DMS 273 treated with DMSO at 0.1 percent for 48 hours (cell line): ENCODE measurements around the gene C7.
"Not testable (repeated sequence)": the region's sequence is repeated elsewhere in the genome, so short reads cannot be mapped to it uniquely, and the experiment has no call there.

Experiments
- DNase-seq: peaks from one replicate; lab custom pipeline; 2025; lab: John Stamatoyannopoulos, UW

The C7 gene

DNA sequence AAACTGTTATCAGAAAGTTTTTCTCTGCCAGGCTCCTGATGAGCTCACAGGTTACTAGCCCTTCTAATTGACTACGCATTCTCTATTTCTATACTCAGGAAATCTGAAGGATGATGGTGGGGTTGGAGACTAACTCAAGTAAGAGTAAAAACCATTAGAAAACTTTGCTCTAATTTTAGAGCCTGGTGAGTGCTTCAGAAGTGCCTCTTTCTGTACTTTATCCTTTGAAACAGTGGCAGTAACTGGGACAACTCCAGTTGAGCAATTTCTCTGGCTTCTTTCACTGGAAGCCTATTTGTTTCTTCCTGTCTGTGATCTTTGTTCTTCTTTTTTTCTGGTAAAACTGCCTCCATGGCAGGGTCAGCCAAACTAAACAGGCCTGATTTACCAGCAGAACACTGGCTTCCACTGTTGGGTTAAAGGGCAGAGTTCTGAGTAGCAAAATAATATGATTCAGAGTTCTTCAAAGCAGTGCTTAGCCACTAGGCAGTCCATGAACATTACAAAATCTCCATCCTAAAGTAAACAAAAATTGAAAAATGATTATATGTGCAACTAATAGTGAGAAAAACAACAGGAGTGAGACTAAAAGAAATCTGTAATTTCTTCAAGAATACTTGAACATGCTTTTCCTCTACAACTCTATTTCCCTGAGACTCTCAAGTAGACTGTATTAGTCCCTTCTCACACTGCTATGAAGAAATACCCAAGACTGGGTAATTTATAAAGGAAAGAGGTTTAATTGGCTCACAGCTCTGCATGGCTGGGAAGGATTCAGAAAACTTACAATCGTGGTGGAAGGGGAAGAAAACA, 82.1 kb downstream of the C7 start:
- no peak for DNase-seq

DNA sequence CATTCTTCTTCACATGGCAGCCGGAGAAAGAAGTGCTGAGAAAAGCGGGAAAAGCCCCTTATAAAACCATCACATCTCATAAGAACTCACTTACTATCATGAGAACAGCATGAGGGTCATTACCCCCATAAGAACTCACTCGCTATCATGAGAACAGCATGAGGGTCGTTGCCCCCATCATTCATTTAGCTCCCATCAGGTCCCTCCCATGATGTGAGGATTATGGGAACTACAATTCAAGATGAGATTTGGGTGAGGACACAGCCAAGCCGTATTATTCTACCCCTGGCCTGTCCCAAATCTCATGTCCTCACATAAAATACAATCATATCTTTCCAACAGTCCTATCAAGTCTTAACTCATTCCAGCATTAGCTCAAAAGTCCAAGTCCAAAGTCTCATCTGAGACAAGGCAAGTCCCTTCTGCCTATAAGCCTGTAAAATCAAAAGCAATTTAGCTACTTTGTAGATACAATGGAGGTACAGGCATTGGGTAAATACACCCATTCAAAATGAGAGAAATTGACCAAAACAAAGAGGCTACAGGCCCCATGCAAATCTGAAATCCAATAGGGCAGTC, 82.8 kb downstream of the C7 start:
- no peak for DNase-seq

DNA sequence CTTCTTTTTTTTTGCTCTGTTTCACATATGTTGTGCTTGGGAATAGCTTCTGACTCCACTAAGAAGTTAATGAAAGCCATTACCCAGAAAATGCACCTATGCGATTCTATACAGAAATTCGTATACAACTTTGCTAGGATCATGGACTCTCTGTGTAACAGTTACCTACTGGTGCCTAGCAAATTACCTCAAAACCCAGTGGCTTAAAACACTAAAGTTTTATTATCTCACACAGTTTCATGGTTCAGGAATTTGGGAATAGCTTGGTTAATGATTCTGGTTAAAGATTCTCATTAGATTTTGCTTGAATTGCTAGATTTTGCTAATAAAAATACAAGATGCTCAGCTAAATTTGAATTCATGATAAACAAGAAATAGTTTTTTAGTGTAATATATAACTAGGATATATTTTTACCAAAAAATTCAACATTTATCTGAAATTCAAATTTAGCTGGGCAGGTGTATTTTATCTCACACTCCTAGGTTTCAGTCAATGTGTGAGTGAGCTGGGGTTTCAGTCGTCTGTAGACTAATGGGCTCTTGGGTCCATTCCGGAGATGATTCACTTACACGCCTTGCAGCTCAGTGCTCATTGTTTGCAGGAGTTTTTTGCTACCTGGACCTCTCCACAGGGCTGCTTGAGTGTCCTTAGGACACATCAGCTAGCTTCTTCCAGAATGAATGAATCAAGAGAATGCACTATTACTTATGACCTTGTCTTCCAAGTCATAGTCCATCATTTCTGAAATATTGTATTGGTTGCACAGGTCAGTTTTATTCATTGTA, 86.7 kb downstream of the C7 start:
- DNase-seq: no peak

DNA sequence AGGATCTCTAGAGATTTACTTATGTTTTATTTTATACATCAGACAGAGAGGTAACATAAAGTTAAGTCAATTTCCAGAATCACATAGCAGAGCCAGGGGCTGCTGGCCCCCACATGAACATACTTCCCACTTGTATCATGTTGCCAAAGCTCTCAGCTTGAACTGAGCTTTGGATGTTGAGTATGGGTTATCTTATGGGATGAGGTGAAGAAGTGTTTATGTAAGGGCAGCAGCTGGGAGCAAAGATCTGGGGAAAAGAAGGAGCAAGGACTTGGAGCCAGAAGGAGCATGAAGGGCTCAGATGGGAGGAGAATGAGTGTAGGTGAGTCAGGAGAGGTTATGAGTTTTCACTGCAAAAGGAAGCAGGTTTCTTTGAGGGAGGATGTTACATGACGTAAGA, 89.8 kb downstream of the C7 start:
- DNase-seq: no peak

DNA sequence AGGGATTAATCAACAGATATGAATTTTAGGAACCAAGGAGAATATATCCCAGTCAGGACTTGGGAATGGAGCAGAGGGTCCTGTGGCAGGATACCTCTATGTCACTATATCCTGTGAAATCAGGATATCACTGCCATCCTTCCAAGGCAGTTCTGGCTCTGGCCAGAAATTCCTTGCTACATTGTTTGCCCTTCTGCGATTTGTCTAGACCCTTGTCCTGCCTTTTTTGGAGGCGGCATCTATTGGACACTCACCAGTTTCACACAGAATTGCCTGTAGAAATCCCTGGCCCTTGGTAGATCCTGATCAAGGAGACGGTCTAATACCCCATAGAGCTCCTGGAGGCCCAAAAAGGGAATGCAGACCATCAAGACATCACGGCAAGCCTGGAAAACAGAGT, 90.7 kb downstream of the C7 start:
- DNase-seq: no peak

DNA sequence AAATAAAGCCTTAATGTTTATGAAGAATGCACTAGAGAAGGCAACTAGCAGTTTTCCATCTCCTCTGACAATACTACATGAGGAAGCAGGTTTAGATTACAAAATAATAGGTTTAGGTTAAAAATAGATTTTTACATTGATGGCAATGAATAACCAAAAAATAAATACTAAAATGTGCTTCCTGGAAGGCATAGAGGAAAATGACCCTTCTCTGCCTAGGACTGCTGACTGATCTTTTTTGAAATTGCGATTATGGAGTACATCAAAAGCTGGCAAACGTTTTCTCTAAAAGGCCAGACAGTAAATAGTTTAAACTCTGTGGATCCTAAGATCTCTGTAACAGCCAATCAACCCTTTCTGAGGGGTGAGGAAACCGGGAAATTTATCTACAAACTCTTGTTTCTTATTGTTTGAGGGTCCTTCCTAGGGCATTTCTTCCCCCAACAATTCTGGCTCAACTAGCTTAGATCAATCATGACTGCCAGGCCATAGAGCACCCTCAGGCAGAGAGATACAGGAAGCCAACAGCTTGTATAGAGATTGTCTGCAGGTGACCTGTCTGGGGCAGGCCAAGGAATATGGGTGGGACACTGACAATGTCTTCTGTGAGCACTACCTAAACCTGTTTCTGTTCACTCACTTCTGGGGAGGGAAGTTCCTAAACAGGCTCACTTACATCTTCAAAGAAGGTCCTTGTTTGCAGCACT, 94.5 kb downstream of the C7 start:
- no peak for DNase-seq

DNA sequence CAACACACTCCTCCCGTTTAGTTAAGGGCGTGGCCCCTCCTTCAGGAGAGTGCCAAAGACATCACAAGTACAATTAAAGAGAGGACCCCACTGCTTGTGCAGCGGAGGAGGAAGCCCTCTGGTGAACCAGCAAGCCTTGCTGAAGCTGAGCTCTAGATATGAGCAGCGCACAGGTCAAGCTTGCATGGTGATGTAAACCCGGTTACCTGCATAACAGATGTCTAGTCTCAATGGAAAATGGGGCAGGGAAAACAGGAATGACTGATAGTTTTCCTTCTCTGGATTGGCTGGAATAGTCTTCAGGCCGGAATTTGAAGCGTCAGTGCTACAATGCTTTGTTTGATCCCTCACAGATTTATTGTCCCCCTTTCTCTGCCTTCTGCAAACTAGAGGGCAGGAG, 95.6 kb downstream of the C7 start:
- no peak for DNase-seq

DNA sequence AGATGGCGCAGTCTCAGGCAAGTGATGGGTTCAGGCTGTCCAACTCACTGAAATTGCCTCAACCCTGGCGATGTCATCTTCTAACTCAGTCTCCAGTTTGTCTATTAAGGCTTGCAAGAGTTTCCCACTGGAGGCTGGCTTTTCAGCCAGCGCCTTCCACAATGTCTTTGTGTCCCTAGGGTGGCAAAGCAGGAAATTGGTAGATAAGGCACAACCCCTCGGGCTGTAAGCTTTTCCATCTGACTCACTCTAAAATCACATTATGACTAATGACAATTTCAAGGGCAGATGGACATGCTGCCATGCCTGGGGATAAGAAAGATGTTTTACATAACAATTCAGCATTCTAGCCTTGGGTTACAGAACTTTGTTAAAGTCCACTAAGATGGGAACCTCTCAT, 99.9 kb downstream of the C7 start:
- DNase-seq: no peak

DNA sequence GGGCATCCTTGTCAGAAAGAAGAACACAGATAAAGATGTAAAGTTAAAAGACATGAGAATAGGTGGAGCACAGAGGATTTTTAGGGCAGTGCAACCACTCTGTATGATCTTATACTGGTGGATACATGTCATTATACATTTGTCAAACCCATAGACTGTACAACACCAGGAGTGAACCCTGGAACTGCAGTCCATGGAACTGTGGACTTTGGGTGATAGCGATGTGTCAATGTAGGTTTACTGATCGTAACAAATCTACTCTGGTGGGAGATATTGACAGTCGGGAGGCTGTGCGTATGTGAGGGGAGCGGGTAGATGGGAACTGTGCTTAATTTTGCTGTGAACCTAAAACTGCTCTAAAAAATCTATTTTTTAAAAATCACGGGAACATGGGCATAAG, 101.3 kb downstream of the C7 start:
- DNase-seq: no peak

DNA sequence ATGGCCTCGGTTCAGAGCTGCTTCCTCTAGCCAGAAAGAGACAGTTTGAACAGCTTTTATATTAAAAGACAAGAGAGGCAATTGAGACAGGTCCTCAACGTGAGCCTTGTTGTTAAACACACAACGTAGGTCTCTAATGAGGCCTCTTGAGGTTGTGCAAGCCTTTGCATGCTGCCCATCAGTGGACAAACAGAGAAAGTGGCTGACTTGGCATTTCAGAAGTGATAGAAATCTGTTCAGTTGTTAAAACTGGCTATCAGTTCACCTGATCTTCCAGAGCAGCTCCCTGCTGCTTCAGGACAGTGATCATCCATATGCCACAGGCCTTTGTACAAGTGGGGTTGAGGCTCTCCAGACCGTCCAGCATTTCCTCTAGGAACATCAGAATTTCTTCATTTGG, 103.0 kb downstream of the C7 start:
- no peak for DNase-seq

DNA sequence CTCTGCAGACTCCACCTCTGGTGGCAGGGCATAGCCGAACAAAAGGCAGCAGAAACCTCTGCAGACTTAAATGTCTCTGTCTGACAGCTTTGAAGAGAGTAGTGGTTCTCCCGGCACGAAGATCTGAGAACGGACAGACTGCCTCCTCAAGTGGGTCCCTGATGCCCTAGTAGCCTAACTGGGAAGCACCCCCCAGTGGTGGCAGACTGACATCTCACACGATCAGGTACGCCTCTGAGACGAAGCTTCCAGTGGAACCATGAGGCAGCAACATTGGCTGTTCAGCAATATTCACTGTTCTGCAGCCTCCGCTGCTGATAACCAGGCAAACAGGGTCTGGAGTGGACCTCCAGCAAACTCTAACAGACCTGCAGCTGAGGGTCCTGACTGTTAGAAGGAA, 113.3 kb downstream of the C7 start:
- DNase-seq: not testable (repeated sequence)
